Calu3 (cell line): Measurements from ENCODE around the gene LCLAT1. TPM values are rescaled to one million over a fixed set of nuclear protein-coding genes. Genes with fewer than 3 reads are reported as not detected.

Experiments used
- BruUV-seq: library from RNA; stranded (reverse); fragments of 400-500 nt; replicated peaks from 2 replicates; lab custom pipeline; 2021; lab: Mats Ljungman, UMichigan
- CTCF ChIA-PET: fragments of 300-600 bp; sonication (Branson Sonifier 250); formaldehyde crosslinking; loops from one replicate; lab custom pipeline; 2022; ENCODE audit warnings: antibody characterized with exemption; lab: Charles Lee
- DNase-seq: peaks from one replicate; pipeline ENCODE4 v3.0.0; 2022
- H3K27ac Mint-ChIP-seq: one replicate; pipeline ENCODE4 v1.8.0; 2022; ENCODE audit warnings: mixed read lengths; ENCODE audit not compliant: unreplicated experiment
- H3K27me3 Mint-ChIP-seq: one replicate; pipeline ENCODE4 v1.8.0; 2022; ENCODE audit warnings: mixed read lengths; ENCODE audit not compliant: unreplicated experiment
- H3K36me3 Mint-ChIP-seq: one replicate; pipeline ENCODE4 v1.8.0; 2022; ENCODE audit warnings: mild to moderate bottlenecking, moderate library complexity, mixed read lengths; ENCODE audit not compliant: insufficient read depth, unreplicated experiment
- H3K4me1 Mint-ChIP-seq: one replicate; pipeline ENCODE4 v1.8.0; 2022; ENCODE audit warnings: mild to moderate bottlenecking, low read depth, mixed read lengths; ENCODE audit not compliant: unreplicated experiment
- H3K4me3 Mint-ChIP-seq: one replicate; pipeline ENCODE4 v1.8.0; 2022; ENCODE audit warnings: mild to moderate bottlenecking, low read depth, moderate library complexity, mixed read lengths; ENCODE audit not compliant: unreplicated experiment
- H3K9me3 Mint-ChIP-seq: one replicate; pipeline ENCODE4 v1.8.0; 2022; ENCODE audit warnings: low read depth, mixed read lengths; ENCODE audit not compliant: unreplicated experiment
- CTCF ChIP-seq: fragments of 200-600 bp; IDR thresholded peaks from one replicate; pipeline ENCODE4 v1.8.0; 2022; ENCODE audit warnings: antibody characterized with exemption; ENCODE audit not compliant: unreplicated experiment
- intact Hi-C: fragments of 100-400 bp; cut with micrococcal nuclease; formaldehyde crosslinking; loops from one replicate; pipeline ENCODE4 v1.10.0; 2022; ENCODE audit not compliant: unreplicated experiment
- total RNA-seq: library from RNA; stranded (reverse); gene quantifications from 2 replicates; pipeline ENCODE4 v1.2.3, GENCODE V29; 2022

The LCLAT1 gene
- total RNA-seq, 1 experiment from 2014 or later: 47.6 TPM

DNA sequence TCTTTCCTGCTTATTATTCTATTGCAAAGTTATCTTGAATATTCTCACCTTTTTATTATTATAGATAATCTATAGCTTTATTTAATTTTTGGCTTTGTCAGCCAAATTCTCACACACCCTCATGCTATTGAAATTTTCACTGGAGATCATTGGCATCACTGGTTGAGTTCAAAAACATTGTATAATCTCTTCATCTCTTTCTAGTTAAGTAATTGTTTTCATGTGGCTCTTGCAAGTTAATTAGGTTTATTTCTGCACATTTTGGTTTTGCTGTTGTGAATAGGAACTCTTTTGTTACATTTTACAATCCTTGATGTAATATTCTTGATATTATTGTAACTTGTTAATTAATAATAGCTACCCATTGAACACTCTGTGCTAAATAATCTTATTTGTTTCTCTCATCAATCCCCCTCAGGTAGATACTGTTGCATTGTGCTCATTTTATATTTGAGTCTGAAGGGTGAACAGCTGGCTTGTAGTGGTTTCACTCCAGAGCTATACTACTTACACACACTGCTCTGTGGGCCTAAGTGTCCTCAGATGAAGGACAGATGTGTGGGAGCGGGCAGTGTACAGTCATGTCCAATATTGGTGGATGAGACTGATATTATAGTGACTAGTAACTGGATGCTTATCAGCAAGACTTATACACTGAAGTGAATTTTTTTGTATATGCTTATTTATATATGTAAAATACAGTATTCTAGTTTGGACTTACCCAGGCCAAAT is 112.7 kb downstream of the LCLAT1 start:
- Mint-ChIP-seq H3K36me3 (no peaks in the 10 kb centered on the region), H3K27me3 (no peaks in the 10 kb centered on the region), H3K4me3 (no peak overlapping the region), H3K9me3 (no peaks in the 10 kb centered on the region), H3K27ac (no peak overlapping the region), H3K4me1 (no peaks in the 10 kb centered on the region)
- no peak for DNase-seq
- BruUV-seq: no TSS peak
- CTCF ChIA-PET: interaction anchor here (0.7 kb wide), 1 partner anchor 175 kb away, joined by 5 read pairs; no protein-coding TSS in a partner anchor
- intact Hi-C loops: no loop called here
- no peak for TF ChIP-seq CTCF

DNA sequence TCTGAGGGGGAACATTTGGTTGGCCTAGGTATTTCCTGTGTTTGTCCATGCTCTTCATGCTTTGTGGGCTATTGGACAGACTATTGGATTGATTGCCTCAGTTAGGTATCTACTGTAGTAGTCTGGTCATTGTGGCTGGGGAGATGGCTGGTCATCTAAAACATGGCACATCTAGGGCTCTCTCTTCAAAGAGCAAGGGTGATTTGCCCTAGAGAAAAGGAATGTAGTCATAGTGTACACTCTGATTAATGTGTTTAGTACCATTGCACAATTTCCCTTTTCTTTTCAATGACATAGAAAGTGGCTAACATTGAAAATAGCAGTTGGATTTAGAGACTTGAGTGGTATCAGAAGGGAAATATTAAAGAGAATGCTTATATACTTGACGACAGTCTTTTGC is 114.3 kb downstream of the LCLAT1 start:
- H3K4me1 Mint-ChIP-seq: no peaks in the 10 kb centered on the region
- no peaks in the 10 kb centered on the region for H3K27me3 Mint-ChIP-seq
- intact Hi-C loops: no loop called here
- no TSS peak for BruUV-seq
- no peaks in the 10 kb centered on the region for H3K9me3 Mint-ChIP-seq
- TF ChIP-seq CTCF: no peak
- no peak overlapping the region for H3K27ac Mint-ChIP-seq
- CTCF ChIA-PET: interaction anchor here (0.7 kb wide), 1 partner anchor 396 kb away, joined by 3 read pairs; no protein-coding TSS in a partner anchor
- no peak overlapping the region for H3K4me3 Mint-ChIP-seq
- H3K36me3 Mint-ChIP-seq: no peaks in the 10 kb centered on the region
- DNase-seq: no peak

DNA sequence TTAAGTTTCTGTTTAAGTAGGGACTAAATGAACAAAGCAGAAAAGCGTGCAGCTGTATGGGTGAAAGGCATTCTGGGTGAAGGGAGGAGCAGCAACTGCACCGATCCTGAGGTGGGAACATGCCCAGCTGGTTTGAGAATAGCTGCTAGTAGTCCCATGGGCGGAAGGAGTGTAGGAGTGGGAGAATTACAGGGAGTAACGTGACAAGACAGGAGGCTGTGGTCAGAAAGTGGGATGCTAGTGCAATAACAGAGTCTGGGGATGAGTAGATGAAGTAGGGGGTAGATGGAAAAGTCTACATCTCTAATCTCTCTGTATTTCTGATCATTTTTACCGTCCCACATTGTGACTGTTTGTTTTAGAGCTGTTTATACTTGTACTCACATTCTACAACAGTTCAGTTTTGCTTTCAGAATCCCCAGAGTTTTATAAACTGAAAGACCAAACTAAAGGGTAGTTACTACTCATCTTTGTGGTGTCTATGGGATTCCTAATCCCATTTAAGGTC is 118.9 kb downstream of the LCLAT1 start:
- BruUV-seq: no TSS peak
- Mint-ChIP-seq H3K27me3 (no peaks in the 10 kb centered on the region), H3K4me3 (no peak overlapping the region), H3K4me1 (no peaks in the 10 kb centered on the region), H3K36me3 (no peaks in the 10 kb centered on the region), H3K27ac (no peak overlapping the region), H3K9me3 (no peaks in the 10 kb centered on the region)
- CTCF ChIA-PET: no interaction called here
- intact Hi-C loops: no loop called here
- no peak for TF ChIP-seq CTCF
- no peak for DNase-seq

- DNase-seq: no peak
- no TSS peak for BruUV-seq
- no peaks in the 10 kb centered on the region for H3K9me3 Mint-ChIP-seq
- no peaks in the 10 kb centered on the region for H3K27me3 Mint-ChIP-seq
- H3K36me3 Mint-ChIP-seq: no peaks in the 10 kb centered on the region
- H3K4me3 Mint-ChIP-seq: no peak overlapping the region
- H3K27ac Mint-ChIP-seq: no peak overlapping the region
- TF ChIP-seq CTCF: no peak
- intact Hi-C loops: no loop called here
- CTCF ChIA-PET: no interaction called here
- no peaks in the 10 kb centered on the region for H3K4me1 Mint-ChIP-seq
These were observed 119.6 kb downstream of the LCLAT1 start for GRCh38 chr2:30566631-30567030.
